OCI-M2 (cell line): ENCODE results near the gene SLC25A1.

Source experiments
- DNase-seq: peaks from one replicate; lab custom pipeline; 2025; ENCODE audit not compliant: unreplicated experiment; lab: John Stamatoyannopoulos, UW

SLC25A1 gene

DNA sequence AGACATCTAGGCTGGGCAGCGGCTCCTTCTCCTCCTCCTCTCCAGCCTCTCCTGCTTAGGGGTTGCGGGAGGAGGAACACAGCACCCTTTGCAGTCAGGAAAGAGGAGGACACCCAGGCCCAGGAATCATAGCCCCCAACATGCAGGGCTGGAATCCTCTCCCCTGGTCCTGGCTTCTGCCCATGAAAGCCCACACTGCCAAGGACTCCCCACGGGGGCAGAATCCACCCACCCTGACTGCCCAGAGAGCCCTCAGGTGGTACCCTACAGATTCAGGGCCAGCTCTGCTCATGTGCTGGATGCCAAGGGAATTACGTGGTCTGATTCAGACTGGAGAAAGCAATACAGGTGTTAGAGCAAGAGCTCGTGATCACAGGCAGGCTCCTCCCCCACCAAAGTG is 38.6 kb downstream of the SLC25A1 start:
- DNase-seq = no peak

GRCh38 chr22:19139001-19139356 is 39.6 kb downstream of the SLC25A1 start:
- DNase-seq = no peak

- no peak for DNase-seq
Observed at GRCh38 chr22:19138217-19139000, 40.1 kb downstream of the SLC25A1 start.

GRCh38 chr22:19137384-19138216 is 40.9 kb downstream of the SLC25A1 start:
- DNase-seq = no peak

- DNase-seq = no peak
Observed at GRCh38 chr22:19136915-19137314, 41.6 kb downstream of the SLC25A1 start.

- no peak for DNase-seq
Observed at GRCh38 chr22:19134874-19135273, 43.7 kb downstream of the SLC25A1 start.

- DNase-seq = no peak
Observed at GRCh38 chr22:19134176-19134831, 44.2 kb downstream of the SLC25A1 start.

GRCh38 chr22:19133561-19133960 is 45.0 kb downstream of the SLC25A1 start:
- DNase-seq = no peak

- DNase-seq = no peak
Observed at GRCh38 chr22:19132693-19133400, 45.7 kb downstream of the SLC25A1 start.

GRCh38 chr22:19132153-19132552 is 46.4 kb downstream of the SLC25A1 start:
- DNase-seq = no peak

GRCh38 chr22:19131685-19132015 is 46.9 kb downstream of the SLC25A1 start:
- no peak for DNase-seq

- no peak for DNase-seq
Observed at GRCh38 chr22:19130959-19131684, 47.4 kb downstream of the SLC25A1 start, which contains the start of gene TSSK2. TSSK2 (plus strand) TSS chr22:19131308; CDS start chr22:19131400, 92 bp downstream.

- DNase-seq = no peak
Observed at GRCh38 chr22:19129871-19130270, 48.7 kb downstream of the SLC25A1 start.

DNA sequence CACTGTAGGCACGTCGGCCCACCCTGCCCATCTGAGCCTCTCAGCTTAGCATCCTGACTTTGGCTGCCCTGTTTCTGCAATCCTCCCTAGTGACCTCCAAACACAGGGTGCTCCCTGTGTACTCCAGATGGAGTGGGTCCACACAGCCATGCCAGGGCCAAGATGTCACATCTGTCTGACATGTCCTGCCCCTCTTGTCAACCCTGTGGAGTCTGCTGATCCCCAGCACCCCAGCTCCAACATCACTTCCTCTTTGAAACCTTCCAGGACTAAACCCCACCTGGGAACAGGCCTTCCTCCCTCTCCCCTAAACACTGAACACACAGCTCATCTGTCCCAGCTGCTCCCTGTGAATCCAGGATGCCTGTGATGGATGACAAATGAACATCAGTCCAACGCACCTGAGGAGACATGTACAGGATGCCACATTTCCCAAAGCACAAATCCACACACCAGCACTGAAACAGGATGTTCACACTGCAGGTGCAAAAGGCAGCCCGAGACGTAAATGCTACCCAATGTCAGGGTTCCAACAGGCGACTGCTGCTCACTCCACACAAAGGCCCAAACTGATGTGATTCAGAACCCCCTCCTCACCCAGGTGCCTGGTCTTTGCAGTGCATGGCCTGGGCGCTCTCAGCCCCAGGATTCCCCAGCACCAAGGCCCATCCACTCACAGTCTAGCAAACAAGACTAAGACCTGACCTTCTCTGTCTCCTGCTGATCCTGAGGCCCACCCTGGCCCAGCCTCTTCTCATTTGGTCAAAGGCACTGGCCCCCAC is 49.4 kb downstream of the SLC25A1 start:
- DNase-seq = no peak

DNA sequence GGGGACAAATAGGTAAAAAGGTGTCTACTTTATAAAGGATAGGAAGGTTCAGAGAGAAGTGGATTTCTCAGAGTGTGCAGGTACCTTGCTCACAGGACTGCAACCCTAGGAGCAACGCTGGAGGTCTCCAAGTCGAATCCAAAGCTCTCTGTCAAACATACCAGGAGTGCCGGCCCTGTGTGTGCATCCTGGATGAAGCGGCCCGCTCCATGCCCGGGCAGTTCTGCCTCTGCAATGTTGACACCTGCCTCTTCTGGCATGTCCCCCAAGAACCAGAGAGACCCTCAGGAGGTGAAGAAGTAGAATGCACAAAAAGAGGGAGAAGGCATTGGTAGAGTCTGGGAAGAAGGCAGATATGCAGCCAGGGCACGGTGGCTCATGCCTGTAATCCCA is 50.5 kb downstream of the SLC25A1 start:
- no peak for DNase-seq

- DNase-seq = no peak
Observed at GRCh38 chr22:19127329-19128008, 51.1 kb downstream of the SLC25A1 start.

DNA sequence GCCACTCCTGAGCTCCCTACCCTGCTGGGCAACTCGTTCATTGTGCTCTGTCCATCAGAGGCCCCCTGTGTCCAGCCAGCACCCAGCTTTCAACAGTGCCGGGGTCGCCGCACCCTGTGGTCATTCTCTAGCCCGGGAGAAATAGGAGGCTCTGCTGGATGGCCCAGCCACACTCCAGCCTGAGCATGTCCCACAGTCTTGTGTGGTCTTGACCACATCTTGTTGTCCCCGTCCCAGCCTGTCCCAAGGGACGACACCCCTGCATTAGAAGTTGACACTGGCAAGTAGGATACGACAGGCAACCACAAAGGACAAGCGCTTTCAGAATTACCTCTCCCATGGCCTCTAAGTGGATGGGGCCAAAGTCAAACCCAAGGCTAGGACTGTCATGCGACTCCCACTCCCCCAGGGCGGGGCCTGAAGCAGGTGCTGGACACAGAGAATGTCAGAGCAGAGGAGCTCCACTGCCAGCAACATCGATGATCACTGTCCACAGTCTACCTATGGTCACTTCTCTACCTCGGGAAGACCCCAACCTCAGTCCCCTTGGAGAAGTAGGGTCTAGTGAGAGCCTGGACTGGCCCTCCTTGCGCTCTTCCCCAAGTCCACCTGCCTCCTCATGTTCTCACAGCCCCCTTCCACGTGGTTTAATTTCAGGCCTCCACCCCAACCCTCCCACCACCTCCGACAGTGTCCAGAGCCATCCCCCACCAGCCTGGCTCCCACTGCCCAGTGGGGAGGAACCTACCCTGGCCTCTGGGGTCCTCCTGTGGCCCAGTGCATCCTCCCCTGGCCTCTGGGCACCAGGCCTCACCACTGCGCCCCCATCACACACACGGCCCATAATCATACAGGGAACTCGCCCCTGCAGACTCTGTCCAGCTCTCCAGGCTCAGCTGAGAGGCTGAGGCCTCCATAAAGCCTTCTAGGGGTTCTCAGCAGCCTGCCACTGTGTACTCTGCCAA is 51.9 kb downstream of the SLC25A1 start:
- DNase-seq = no peak
